Glutamatergic neuron (in vitro differentiated cells): ENCODE data around the gene PGA3. TPM values are rescaled to one million over a fixed set of nuclear protein-coding genes. Genes with fewer than 3 reads are reported as not detected.
"Not testable (repeated sequence)": the region's sequence is repeated elsewhere in the genome, so short reads cannot be mapped to it uniquely, and the experiment has no call there.

ENCODE experiments used
- DNase-seq: peaks from one replicate; pipeline ENCODE4 v3.0.0; 2022
- H3K27ac Mint-ChIP-seq: one replicate; pipeline ENCODE4 v1.8.0; 2020; ENCODE audit warnings: mild to moderate bottlenecking, mixed read lengths, inconsistent platforms; ENCODE audit not compliant: unreplicated experiment
- H3K27me3 Mint-ChIP-seq: one replicate; pipeline ENCODE4 v1.8.0; 2020; ENCODE audit warnings: mild to moderate bottlenecking, moderate library complexity, mixed read lengths, inconsistent platforms; ENCODE audit not compliant: unreplicated experiment
- H3K36me3 Mint-ChIP-seq: one replicate; pipeline ENCODE4 v1.8.0; 2020; ENCODE audit warnings: mild to moderate bottlenecking, mixed read lengths, inconsistent platforms; ENCODE audit not compliant: unreplicated experiment
- H3K4me1 Mint-ChIP-seq: one replicate; pipeline ENCODE4 v1.8.0; 2020; ENCODE audit warnings: mild to moderate bottlenecking, low read depth, mixed read lengths, inconsistent platforms; ENCODE audit not compliant: unreplicated experiment
- H3K4me3 Mint-ChIP-seq: one replicate; pipeline ENCODE4 v1.8.0; 2020; ENCODE audit warnings: mild to moderate bottlenecking, mixed read lengths, inconsistent platforms; ENCODE audit not compliant: unreplicated experiment
- H3K9me3 Mint-ChIP-seq: one replicate; pipeline ENCODE4 v1.8.0; 2020; ENCODE audit warnings: mild to moderate bottlenecking, moderate library complexity, mixed read lengths, inconsistent platforms; ENCODE audit not compliant: unreplicated experiment
- CTCF ChIP-seq: fragments of 200-600 bp; sonication (generic); IDR thresholded peaks from one replicate; pipeline ENCODE4 v1.5.0; 2021; ENCODE audit not compliant: partially characterized antibody, unreplicated experiment
- total RNA-seq: library from RNA; stranded (reverse); fragmentation: NEBNext Ultra II Directional; extraction: Animal tissue kit (Norgen Biotek cat#: 25700); gene quantifications from one replicate; pipeline ENCODE4 v1.2.1, GENCODE V29; 2021; ENCODE audit not compliant: unreplicated experiment

The PGA3 gene
- total RNA-seq, 1 donor from 2014 or later = not detected

GRCh38 chr11:61245284-61245964 is 42.1 kb downstream of the PGA3 start:
- not testable (repeated sequence) for H3K9me3 Mint-ChIP-seq, H3K36me3 Mint-ChIP-seq, DNase-seq, H3K4me3 Mint-ChIP-seq, H3K27me3 Mint-ChIP-seq, H3K27ac Mint-ChIP-seq
- H3K4me1 Mint-ChIP-seq = peaks cover 14% of the 10 kb centered on the region

DNA sequence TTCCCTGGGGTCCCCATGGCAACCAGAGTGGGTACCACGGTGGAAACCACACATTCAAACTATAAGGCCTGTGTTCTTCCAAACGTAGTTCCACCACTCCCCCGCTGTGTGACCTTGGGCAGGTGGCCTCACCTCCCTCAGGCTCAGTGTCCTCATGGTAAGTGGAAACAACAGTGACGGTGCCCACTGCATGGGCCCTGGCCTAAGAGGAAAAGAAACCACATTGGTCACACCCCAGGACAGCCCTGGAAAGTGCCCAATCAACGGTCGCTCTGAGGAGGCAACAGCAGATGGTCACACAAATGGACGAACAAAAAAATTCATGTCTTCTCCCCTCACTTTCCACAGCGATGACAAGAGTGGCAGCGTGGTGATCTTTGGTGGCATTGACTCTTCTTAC is 44.8 kb downstream of the PGA3 start:
- DNase-seq = not testable (repeated sequence)

DNA sequence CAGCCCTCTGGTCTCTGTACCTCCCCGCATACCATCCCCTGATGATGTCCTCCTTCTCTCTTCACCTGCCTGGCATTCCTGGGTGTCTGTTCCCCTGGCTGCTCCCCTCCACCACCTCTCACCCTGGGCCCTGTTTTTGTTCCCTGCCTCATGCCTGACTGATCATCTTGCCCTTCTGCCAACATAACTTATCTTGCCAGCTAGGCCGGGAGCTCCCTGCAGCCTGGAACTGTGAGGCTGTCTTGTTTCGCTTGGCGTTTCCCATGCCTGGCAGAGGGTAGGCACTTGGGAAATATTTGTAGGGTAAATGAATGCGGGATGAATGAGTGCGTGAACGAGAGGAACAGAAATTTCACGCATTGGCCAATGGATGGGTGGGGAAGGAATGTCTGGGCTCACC is 45.9 kb downstream of the PGA3 start:
- H3K27me3 Mint-ChIP-seq, DNase-seq, H3K9me3 Mint-ChIP-seq, H3K4me3 Mint-ChIP-seq, H3K36me3 Mint-ChIP-seq, H3K27ac Mint-ChIP-seq: not testable (repeated sequence)
- H3K4me1 Mint-ChIP-seq = peaks cover 21% of the 10 kb centered on the region

More for the DNA sequence above, 44.8 kb downstream of the PGA3 start:
- not testable (repeated sequence) for H3K9me3 Mint-ChIP-seq, H3K4me3 Mint-ChIP-seq, H3K27me3 Mint-ChIP-seq, H3K36me3 Mint-ChIP-seq, H3K27ac Mint-ChIP-seq
- peaks cover 21% of the 10 kb centered on the region for H3K4me1 Mint-ChIP-seq

- not testable (repeated sequence) for H3K27me3 Mint-ChIP-seq, DNase-seq
- peaks cover 21% of the 10 kb centered on the region for H3K4me1 Mint-ChIP-seq
Observed at GRCh38 chr11:61250796-61251765, 47.8 kb downstream of the PGA3 start.

GRCh38 chr11:61252332-61252731 is 49.0 kb downstream of the PGA3 start:
- not testable (repeated sequence) for H3K4me3 Mint-ChIP-seq, H3K36me3 Mint-ChIP-seq, H3K27ac Mint-ChIP-seq, H3K9me3 Mint-ChIP-seq, H3K27me3 Mint-ChIP-seq, DNase-seq
- H3K4me1 Mint-ChIP-seq = peaks cover 18% of the 10 kb centered on the region

More at GRCh38 chr11:61250796-61251765, 47.8 kb downstream of the PGA3 start:
- H3K27ac Mint-ChIP-seq, H3K36me3 Mint-ChIP-seq, H3K4me3 Mint-ChIP-seq, H3K9me3 Mint-ChIP-seq: not testable (repeated sequence)

DNA sequence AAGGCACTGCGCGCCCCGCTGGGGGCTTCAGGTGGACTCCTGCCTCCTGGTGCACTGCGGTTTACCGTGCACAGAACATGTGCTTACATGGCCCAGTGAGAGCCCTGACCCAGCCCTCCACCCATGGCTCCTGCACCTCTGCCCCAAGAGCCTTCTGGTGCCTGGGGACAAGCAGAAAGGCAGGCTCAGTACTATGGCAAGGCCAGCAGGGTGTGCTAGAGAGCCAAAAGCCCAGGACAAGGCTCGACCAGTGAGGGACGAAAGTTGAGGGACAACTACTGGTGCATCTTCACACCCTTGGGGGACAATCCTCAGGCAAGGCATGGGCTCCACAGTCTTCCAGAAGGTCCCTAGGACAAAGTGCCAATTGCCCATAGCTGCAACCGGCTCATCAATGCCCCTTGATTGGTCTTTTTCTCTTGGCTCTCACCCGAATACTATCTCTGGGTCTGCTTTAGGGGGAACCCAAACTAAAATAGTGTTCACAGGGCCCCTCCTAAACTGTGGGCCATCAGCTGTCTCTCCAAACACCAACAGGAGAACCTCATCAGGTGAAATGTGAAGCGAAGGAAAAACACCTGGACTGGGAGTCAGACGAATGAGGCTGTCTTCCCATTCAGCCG is 51.2 kb downstream of the PGA3 start:
- Mint-ChIP-seq H3K27ac (no peak overlapping the region), H3K4me3 (no peak overlapping the region), H3K4me1 (peaks cover 14% of the 10 kb centered on the region), H3K9me3 (peaks cover under 1% of the 10 kb centered on the region), H3K36me3 (no peaks in the 10 kb centered on the region), H3K27me3 (peaks cover 6% of the 10 kb centered on the region)
- peak; percentile 81 for TF ChIP-seq CTCF
- DNase-seq = peak; percentile 68

DNA sequence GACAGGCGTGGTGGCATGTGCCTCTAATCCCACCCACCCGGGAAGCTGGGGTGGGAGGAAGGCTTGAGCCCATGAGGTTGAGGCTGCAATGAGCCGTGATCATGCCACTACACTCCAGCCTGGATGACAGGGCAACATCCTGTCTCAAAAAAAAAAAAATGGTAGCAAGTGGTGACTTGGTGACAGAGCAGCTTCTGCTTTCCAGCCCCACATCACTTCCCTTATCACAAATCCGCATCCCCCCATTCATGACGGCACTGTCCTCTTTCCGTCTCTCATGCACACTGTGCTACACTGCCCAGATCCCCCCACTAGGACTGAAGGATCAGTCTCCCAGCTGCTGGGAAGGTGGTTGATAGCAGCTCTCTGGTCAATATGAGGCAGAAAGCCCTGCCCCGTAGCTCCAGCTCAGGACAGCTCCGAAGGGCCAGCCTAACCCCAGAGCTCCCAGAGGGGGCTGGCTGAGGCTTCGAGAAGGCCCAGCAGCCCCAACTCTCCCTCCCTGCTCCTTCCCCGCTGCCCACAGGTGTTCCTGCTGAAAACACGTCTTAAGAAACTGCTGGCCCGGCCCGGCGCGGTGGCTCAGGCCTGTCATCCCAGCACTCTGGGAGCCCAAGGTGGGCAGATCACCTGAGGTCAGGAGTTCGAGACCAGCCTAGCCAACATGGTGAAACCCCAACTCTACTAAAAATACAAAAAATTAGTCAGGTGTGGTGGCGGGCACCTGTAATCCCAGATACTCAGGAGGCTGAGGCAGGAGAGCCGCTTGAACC is 53.6 kb downstream of the PGA3 start:
- no peak for TF ChIP-seq CTCF
- H3K27ac Mint-ChIP-seq = no peak overlapping the region
- peaks cover 6% of the 10 kb centered on the region for H3K27me3 Mint-ChIP-seq
- H3K4me1 Mint-ChIP-seq = peaks cover 4% of the 10 kb centered on the region
- peaks cover 2% of the 10 kb centered on the region for H3K9me3 Mint-ChIP-seq
- no peaks in the 10 kb centered on the region for H3K36me3 Mint-ChIP-seq
- DNase-seq = no peak
- H3K4me3 Mint-ChIP-seq = no peak overlapping the region
